HCT116 (cell line): ENCODE data around the gene CFAP61. TPM values are rescaled to one million over a fixed set of nuclear protein-coding genes. Genes with fewer than 3 reads are reported as not detected.

ENCODE experiments used
- ATAC-seq: fragments of 200-7000 bp; cut with Tn5 transposase; 2 replicates; pipeline ENCODE4 v1.9.1; 2020; ENCODE audit warnings: mild to moderate bottlenecking, moderate library complexity
- BruUV-seq: library from RNA; stranded (reverse); fragments of 400-500 nt; replicated peaks from 2 replicates; lab custom pipeline; 2021; lab: Mats Ljungman, UMichigan
- CTCF ChIA-PET: fragments of 300-600 bp; sonication (Branson Sonifier 250); formaldehyde crosslinking; loops from one replicate; lab custom pipeline; 2021; ENCODE audit warnings: antibody characterized with exemption; lab: Charles Lee
- POLR2A ChIA-PET: fragments of 300-600, 350-600 bp; sonication (Branson Sonifier 250); formaldehyde crosslinking; loops from one replicate; lab custom pipeline; 2021; ENCODE audit warnings: antibody characterized with exemption; lab: Charles Lee
- RAD21 ChIA-PET, 2 experiments: fragments of 300-600 bp; sonication (Branson Sonifier 250); formaldehyde crosslinking; loops; one replicate each; lab custom pipeline; 2023; ENCODE audit warnings: low total read pairs in 2 of 2; ENCODE audit not compliant: uncharacterized antibody in 2 of 2, unreplicated experiment in 2 of 2, low non-redundant PET in 1 of 2; lab: Charles Lee
- DNase-seq: peaks from one replicate; pipeline ENCODE4 v3.0.0-alpha.2; 2010; ENCODE audit warnings: low read depth, low spot score
- H2AFZ ChIP-seq: fragments of 200-600 bp; shearing (Covaris generic), sonication (generic); 2 replicates; pipeline ENCODE4 v1.6.1; 2017; ENCODE audit warnings: low read depth, mixed run types, mixed read lengths, antibody characterized with exemption, low read length; ENCODE audit not compliant: poor library complexity, severe bottlenecking
- H3K27ac ChIP-seq: 2 replicates; pipeline ENCODE4 v1.5.1; 2012; ENCODE audit warnings: low read depth, low read length
- H3K27me3 ChIP-seq: fragments of 200-600 bp; sonication (generic); 2 replicates; pipeline ENCODE4 v1.6.1; 2016; ENCODE audit warnings: mixed run types, low read length, mixed read lengths; ENCODE audit not compliant: insufficient read depth
- H3K36me3 ChIP-seq, 2 experiments: fragments of 200-500 bp in 1 of 2; fragments of 200-600 bp in 1 of 2; sonication (Bioruptor generic) in 1 of 2; sonication (generic) in 1 of 2; 2 replicates each; pipeline versions ENCODE4 v1.5.1 to v1.6.1; 2014 to 2016; ENCODE audit warnings: low read length in 2 of 2, inconsistent platforms in 1 of 2, mixed read lengths in 1 of 2, mixed run types in 1 of 2; ENCODE audit not compliant: insufficient read depth in 2 of 2, control insufficient read depth in 1 of 2
- H3K4me1 ChIP-seq, 2 experiments: fragments of 200-600 bp in 1 of 2; sonication (generic) in 1 of 2; 2 replicates each; pipeline versions ENCODE4 v1.5.1 to v1.6.1; 2012 to 2017; ENCODE audit warnings: low read length in 2 of 2, inconsistent platforms in 1 of 2, mild to moderate bottlenecking in 1 of 2, mixed read lengths in 1 of 2, mixed run types in 1 of 2, moderate library complexity in 1 of 2; ENCODE audit not compliant: insufficient read depth in 2 of 2, control insufficient read depth in 1 of 2
- H3K4me2 ChIP-seq: fragments of 200-600 bp; sonication (generic); 2 replicates; pipeline ENCODE4 v1.6.1; 2017; ENCODE audit warnings: mixed run types, low read length, mixed read lengths
- H3K4me3 ChIP-seq, 2 experiments: fragments of 200-600 bp in 1 of 2; sonication (generic) in 1 of 2; replicated peaks in 1 of 2; 2 replicates each; pipeline ENCODE4 v1.5.1; 2011 to 2016; ENCODE audit warnings: low read length in 2 of 2, control low read depth in 1 of 2, low read depth in 1 of 2, mild to moderate bottlenecking in 1 of 2, mixed read lengths in 1 of 2, mixed run types in 1 of 2
- H3K79me2 ChIP-seq: fragments of 200-600 bp; sonication (generic); 2 replicates; pipeline ENCODE4 v1.6.1; 2017; ENCODE audit warnings: mild to moderate bottlenecking, mixed run types, low read length, moderate library complexity, mixed read lengths; ENCODE audit not compliant: insufficient read depth
- H3K9ac ChIP-seq: fragments of 200-600 bp; sonication (generic); 2 replicates; pipeline ENCODE4 v1.6.1; 2016; ENCODE audit warnings: low read length, mixed read lengths
- H3K9me2 ChIP-seq: fragments of 200-600 bp; sonication (generic), shearing (Covaris generic); 2 replicates; pipeline ENCODE4 v1.6.1; 2017; ENCODE audit warnings: mixed run types, mild to moderate bottlenecking, moderate library complexity; ENCODE audit not compliant: insufficient read depth
- H3K9me3 ChIP-seq, 2 experiments: fragments of 200-500 bp in 1 of 2; fragments of 200-600 bp in 1 of 2; sonication (Bioruptor generic) in 1 of 2; sonication (generic) in 1 of 2; 2 replicates each; pipeline ENCODE4 v1.6.1; 2014 to 2017; ENCODE audit warnings: low read length in 2 of 2, mixed read lengths in 2 of 2, inconsistent platforms in 1 of 2, low read depth in 1 of 2, mild to moderate bottlenecking in 1 of 2, mixed run types in 1 of 2, moderate library complexity in 1 of 2; ENCODE audit not compliant: control insufficient read depth in 1 of 2, insufficient read depth in 1 of 2
- H4K20me1 ChIP-seq: fragments of 200-600 bp; sonication (generic), shearing (Covaris generic); 2 replicates; pipeline ENCODE4 v1.6.1; 2017; ENCODE audit warnings: mixed run types, mild to moderate bottlenecking, moderate library complexity; ENCODE audit not compliant: insufficient read depth
- CBX3 ChIP-seq: IDR thresholded peaks from 2 replicates; pipeline ENCODE4 v1.6.1; 2012; ENCODE audit warnings: low read depth
- FOSL1 ChIP-seq: IDR thresholded peaks from 2 replicates; pipeline ENCODE4 v1.6.1; 2012; ENCODE audit warnings: low read depth
- intact Hi-C: fragments of 100-400 bp; cut with micrococcal nuclease; formaldehyde crosslinking; loops from 2 replicates; pipeline ENCODE4 v1.10.0; 2022
- total RNA-seq: library from RNA; stranded (reverse); gene quantifications from one replicate; pipeline ENCODE4 v1.2.1, GENCODE V29; 2021; ENCODE audit not compliant: unreplicated experiment
- TF ChIP-seq, protein P1 (sequence below): IDR thresholded peaks from 2 replicates; pipeline ENCODE4 v1.6.1; 2012; ENCODE audit warnings: low read depth
- TF ChIP-seq, protein P2 (sequence below), 3 experiments: fragments of 200-600 bp in 1 of 3; sonication (generic) in 1 of 3; IDR thresholded peaks in 2 of 3; conservative IDR thresholded peaks in 1 of 3; 2 replicates each; pipeline ENCODE4 v1.5.1; 2012 to 2017; ENCODE audit warnings: low read depth in 2 of 3, low read length in 2 of 3, antibody characterized with exemption in 1 of 3, borderline replicate concordance in 1 of 3, control low read depth in 1 of 3, mild to moderate bottlenecking in 1 of 3, mixed read lengths in 1 of 3, mixed run types in 1 of 3, moderate library complexity in 1 of 3; ENCODE audit not compliant: insufficient read depth in 1 of 3

The CFAP61 gene
- total RNA-seq, 1 experiment from 2014 or later: 1.7 TPM

DNA sequence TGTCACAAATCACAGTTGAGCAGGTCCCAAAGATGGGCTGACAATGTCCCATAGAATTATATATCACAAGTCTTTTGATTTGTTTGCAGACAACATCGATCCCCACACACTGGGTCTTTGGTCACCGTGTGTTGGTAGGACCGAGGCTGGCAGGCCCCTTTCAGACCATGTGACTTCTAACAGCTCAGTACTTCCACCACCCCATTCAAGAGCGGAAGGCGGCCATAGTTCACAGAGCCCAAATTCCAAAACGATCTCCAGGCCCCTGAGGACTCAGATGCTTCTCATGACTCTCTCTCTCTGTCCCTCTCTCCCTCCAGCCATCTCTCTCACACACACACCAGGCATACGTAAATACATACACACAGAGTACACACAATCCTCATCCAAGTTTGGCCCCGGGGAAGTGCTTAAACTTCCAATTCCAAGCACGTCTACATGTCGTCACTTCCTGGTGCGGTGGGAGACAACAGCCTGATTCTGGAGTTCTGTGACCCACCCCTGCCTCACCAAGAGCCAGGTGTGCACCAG, 159.7 kb downstream of the CFAP61 start (continued):
- TF ChIP-seq, protein P1, sequence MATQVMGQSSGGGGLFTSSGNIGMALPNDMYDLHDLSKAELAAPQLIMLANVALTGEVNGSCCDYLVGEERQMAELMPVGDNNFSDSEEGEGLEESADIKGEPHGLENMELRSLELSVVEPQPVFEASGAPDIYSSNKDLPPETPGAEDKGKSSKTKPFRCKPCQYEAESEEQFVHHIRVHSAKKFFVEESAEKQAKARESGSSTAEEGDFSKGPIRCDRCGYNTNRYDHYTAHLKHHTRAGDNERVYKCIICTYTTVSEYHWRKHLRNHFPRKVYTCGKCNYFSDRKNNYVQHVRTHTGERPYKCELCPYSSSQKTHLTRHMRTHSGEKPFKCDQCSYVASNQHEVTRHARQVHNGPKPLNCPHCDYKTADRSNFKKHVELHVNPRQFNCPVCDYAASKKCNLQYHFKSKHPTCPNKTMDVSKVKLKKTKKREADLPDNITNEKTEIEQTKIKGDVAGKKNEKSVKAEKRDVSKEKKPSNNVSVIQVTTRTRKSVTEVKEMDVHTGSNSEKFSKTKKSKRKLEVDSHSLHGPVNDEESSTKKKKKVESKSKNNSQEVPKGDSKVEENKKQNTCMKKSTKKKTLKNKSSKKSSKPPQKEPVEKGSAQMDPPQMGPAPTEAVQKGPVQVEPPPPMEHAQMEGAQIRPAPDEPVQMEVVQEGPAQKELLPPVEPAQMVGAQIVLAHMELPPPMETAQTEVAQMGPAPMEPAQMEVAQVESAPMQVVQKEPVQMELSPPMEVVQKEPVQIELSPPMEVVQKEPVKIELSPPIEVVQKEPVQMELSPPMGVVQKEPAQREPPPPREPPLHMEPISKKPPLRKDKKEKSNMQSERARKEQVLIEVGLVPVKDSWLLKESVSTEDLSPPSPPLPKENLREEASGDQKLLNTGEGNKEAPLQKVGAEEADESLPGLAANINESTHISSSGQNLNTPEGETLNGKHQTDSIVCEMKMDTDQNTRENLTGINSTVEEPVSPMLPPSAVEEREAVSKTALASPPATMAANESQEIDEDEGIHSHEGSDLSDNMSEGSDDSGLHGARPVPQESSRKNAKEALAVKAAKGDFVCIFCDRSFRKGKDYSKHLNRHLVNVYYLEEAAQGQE: no peak
- no peak for TF ChIP-seq CBX3

DNA sequence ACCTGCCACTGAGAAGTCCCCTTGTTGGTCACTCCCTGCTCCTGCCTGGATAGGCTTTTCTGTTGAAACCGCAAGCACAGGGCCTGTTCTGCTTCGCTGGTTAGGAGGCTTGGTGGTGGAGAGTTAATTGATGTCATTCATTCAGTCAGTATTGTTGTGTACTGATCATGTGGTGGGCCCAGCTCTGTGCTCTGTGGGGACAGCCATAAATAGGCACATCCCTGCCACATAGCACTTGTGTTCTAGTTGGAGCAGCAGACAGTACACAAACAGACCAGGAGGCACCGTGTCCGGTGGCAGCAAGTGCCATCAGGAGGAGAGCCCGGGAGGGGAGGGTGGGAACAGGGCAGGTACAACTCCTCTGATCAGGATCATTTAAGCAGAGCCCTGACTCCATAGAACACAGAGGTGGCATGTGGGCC, 160.4 kb downstream of the CFAP61 start:
- no peak overlapping the region for H2AFZ ChIP-seq
- intact Hi-C loops: no loop called here
- no peak for DNase-seq

More for the DNA sequence above, 160.4 kb downstream of the CFAP61 start:
- no peaks in the 10 kb centered on the region for H3K36me3 ChIP-seq
- no peaks in the 10 kb centered on the region for H3K79me2 ChIP-seq
- H3K27me3 ChIP-seq: peaks cover 13% of the 10 kb centered on the region
- TF ChIP-seq FOSL1: no peak
- TF ChIP-seq, protein P2, sequence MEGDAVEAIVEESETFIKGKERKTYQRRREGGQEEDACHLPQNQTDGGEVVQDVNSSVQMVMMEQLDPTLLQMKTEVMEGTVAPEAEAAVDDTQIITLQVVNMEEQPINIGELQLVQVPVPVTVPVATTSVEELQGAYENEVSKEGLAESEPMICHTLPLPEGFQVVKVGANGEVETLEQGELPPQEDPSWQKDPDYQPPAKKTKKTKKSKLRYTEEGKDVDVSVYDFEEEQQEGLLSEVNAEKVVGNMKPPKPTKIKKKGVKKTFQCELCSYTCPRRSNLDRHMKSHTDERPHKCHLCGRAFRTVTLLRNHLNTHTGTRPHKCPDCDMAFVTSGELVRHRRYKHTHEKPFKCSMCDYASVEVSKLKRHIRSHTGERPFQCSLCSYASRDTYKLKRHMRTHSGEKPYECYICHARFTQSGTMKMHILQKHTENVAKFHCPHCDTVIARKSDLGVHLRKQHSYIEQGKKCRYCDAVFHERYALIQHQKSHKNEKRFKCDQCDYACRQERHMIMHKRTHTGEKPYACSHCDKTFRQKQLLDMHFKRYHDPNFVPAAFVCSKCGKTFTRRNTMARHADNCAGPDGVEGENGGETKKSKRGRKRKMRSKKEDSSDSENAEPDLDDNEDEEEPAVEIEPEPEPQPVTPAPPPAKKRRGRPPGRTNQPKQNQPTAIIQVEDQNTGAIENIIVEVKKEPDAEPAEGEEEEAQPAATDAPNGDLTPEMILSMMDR (IDR thresholded peaks at IDR 0.05 in 2 of 3, conservative IDR thresholded peaks at IDR 0.05 in 1 of 3; ENCODE audit: borderline replicate concordance in 1 of 3, insufficient read depth in 1 of 3, low read depth in 2 of 3, low read length in 2 of 3): no peak
- ChIA-PET CTCF (no interaction called here), RAD21 (no interaction called here), POLR2A (no interaction called here)
- H4K20me1 ChIP-seq: no peaks in the 10 kb centered on the region
- no peak overlapping the region for H3K4me2 ChIP-seq
- no peaks in the 10 kb centered on the region for H3K9me3 ChIP-seq
- no peak overlapping the region for H3K27ac ChIP-seq
- no TSS peak for BruUV-seq
- H3K9me2 ChIP-seq: no peaks in the 10 kb centered on the region
- no peak overlapping the region for H3K4me3 ChIP-seq
- no peak for ATAC-seq
- no peaks in the 10 kb centered on the region for H3K4me1 ChIP-seq
- H3K9ac ChIP-seq: no peak overlapping the region
